Body of pancreas (tissue), 4 donors: ENCODE measurements around the gene SLC19A3. TPM values are rescaled to one million over a fixed set of nuclear protein-coding genes. Genes with fewer than 3 reads are reported as not detected.
"Not testable (repeated sequence)": the region's sequence is repeated elsewhere in the genome, so short reads cannot be mapped to it uniquely, and the experiment has no call there.

Experiments used
- ATAC-seq: fragments of 150-250 bp; one replicate; pipeline ENCODE4 v1.9.1; 2016
- DNase-seq, 4 donors: peaks; one replicate each; pipeline ENCODE4 v3.0.0-alpha.2; 2019
- H3K27ac ChIP-seq, 4 donors: fragments of 200-600 bp; sonication (generic); 1 replicate in 3 of 4; 2 replicates in 1 of 4; pipeline versions ENCODE4 v1.5.1 to v1.6.1; 2016 to 2019; ENCODE audit warnings: mild to moderate bottlenecking in 1 of 4, mixed read lengths in 1 of 4, moderate library complexity in 1 of 4
- H3K27me3 ChIP-seq, 2 donors: fragments of 200-600 bp; sonication (generic); one replicate each; pipeline ENCODE4 v1.6.0; 2016; ENCODE audit warnings: mild to moderate bottlenecking in 1 of 2
- H3K36me3 ChIP-seq, 2 donors: fragments of 200-600 bp; sonication (generic); replicated peaks in 1 of 2; 2 replicates each; pipeline ENCODE4 v1.5.1; 2016; ENCODE audit warnings: low read depth in 2 of 2; ENCODE audit not compliant: insufficient read depth in 1 of 2
- H3K4me1 ChIP-seq: fragments of 200-600 bp; sonication (generic); one replicate; pipeline ENCODE4 v1.6.0; 2016
- H3K4me3 ChIP-seq, 2 donors: fragments of 200-600 bp; sonication (generic); 1 replicate in 1 of 2; 2 replicates in 1 of 2; pipeline ENCODE4 v1.5.1; 2016 to 2019
- H3K9me3 ChIP-seq, 3 donors: fragments of 200-600 bp; sonication (generic); 1 replicate in 2 of 3; 2 replicates in 1 of 3; pipeline ENCODE4 v1.5.1; 2016
- CTCF ChIP-seq, 7 experiments: fragments of 450-650 bp in 4 of 7; fragments of 200-600 bp in 3 of 7; sonication (generic) in 3 of 7; IDR thresholded peaks; one replicate each; pipeline ENCODE4 v1.5.1; 2016 to 2019; ENCODE audit warnings: antibody characterized with exemption in 7 of 7
- POLR2A ChIP-seq, 3 donors: fragments of 450-650 bp; IDR thresholded peaks; one replicate each; pipeline ENCODE4 v1.6.1; 2016; ENCODE audit warnings: antibody characterized with exemption in 3 of 3, mild to moderate bottlenecking in 2 of 3
- WGBS, 2 donors: methylation state at CpG; one replicate each; pipeline ENCODE4 v1.1.5; 2017; 5-methylcytosine and 5-hydroxymethylcytosine counted together
- intact Hi-C: fragments of 100-400 bp; cut with DNase I; formaldehyde crosslinking; loops from one replicate; pipeline ENCODE4 v1.15.1; 2023
- total RNA-seq, 2 donors: library from RNA; depleted of rRNA; stranded (reverse); fragments of >200 nt; gene quantifications; one replicate each; pipeline ENCODE4 v1.1.0, GENCODE V29; 2016

SLC19A3 gene
- total RNA-seq, 2 donors from 2014 or later = 11.7 to 23.4 TPM

GRCh38 chr2:227684258-227684657 is 33.6 kb downstream of the SLC19A3 start:
- Histone ChIP-seq H3K9me3 (no peaks in the 10 kb centered on the region), H3K36me3 (no peaks in the 10 kb centered on the region), H3K4me1 (no peaks in the 10 kb centered on the region), H3K4me3 (no peak overlapping the region), H3K27me3 (no peaks in the 10 kb centered on the region), H3K27ac (no peak overlapping the region)
- ATAC-seq (no peak), DNase-seq (no peak)
- intact Hi-C loops = no loop called here
- TF ChIP-seq CTCF (IDR thresholded peaks at IDR 0.05) (no peak), POLR2A (IDR thresholded peaks at IDR 0.05) (no peak)
- WGBS, 2 donors = 65 to 77% methylated on average over 5 of the region's 5 CpGs

GRCh38 chr2:227677928-227678327 is 39.9 kb downstream of the SLC19A3 start:
- H3K27ac ChIP-seq = no peak overlapping the region
- TF ChIP-seq CTCF (IDR thresholded peaks at IDR 0.05) = no peak
- TF ChIP-seq POLR2A (IDR thresholded peaks at IDR 0.05) = no peak
- no peaks in the 10 kb centered on the region for H3K27me3 ChIP-seq
- no peaks in the 10 kb centered on the region for H3K9me3 ChIP-seq
- no peak overlapping the region for H3K4me3 ChIP-seq
- 60 to 68% methylated on average over 3 of the region's 3 CpGs for WGBS, 2 donors
- intact Hi-C loops = no loop called here
- no peak for ATAC-seq
- H3K36me3 ChIP-seq = no peaks in the 10 kb centered on the region
- no peak for DNase-seq
- no peaks in the 10 kb centered on the region for H3K4me1 ChIP-seq

GRCh38 chr2:227674485-227674884 is 43.3 kb downstream of the SLC19A3 start:
- H3K4me3 ChIP-seq = no peak overlapping the region
- H3K4me1 ChIP-seq = no peaks in the 10 kb centered on the region
- ATAC-seq (no peak), DNase-seq (no peak)
- TF ChIP-seq POLR2A (IDR thresholded peaks at IDR 0.05) = no peak
- no peak for TF ChIP-seq CTCF (IDR thresholded peaks at IDR 0.05)
- WGBS, 2 donors = 59 to 61% methylated on average over 5 of the region's 5 CpGs
- no peaks in the 10 kb centered on the region for H3K27me3 ChIP-seq
- intact Hi-C loops = no loop called here
- no peaks in the 10 kb centered on the region for H3K9me3 ChIP-seq
- no peaks in the 10 kb centered on the region for H3K36me3 ChIP-seq
- no peak overlapping the region for H3K27ac ChIP-seq

- H3K4me1 ChIP-seq, H3K4me3 ChIP-seq, DNase-seq, H3K9me3 ChIP-seq, H3K27me3 ChIP-seq, H3K27ac ChIP-seq, ATAC-seq, intact Hi-C loops, H3K36me3 ChIP-seq: not testable (repeated sequence)
- 64 to 70% methylated on average over 5 of the region's 5 CpGs for WGBS, 2 donors
Measured at GRCh38 chr2:227673620-227674019, 44.2 kb downstream of the SLC19A3 start.

- no peak for ATAC-seq
- no peaks in the 10 kb centered on the region for H3K4me1 ChIP-seq
Measured at GRCh38 chr2:227671170-227671905, 46.5 kb downstream of the SLC19A3 start.

GRCh38 chr2:227666631-227667170 is 51.1 kb downstream of the SLC19A3 start, which contains the start of gene SCYGR5:
Gene SCYGR5, plus strand, starts transcription at chr2:227666804. Its CDS starts 0 bp downstream, at chr2:227666804.
- not testable (repeated sequence) for H3K36me3 ChIP-seq, H3K4me1 ChIP-seq, ATAC-seq, H3K27ac ChIP-seq, H3K27me3 ChIP-seq, DNase-seq, H3K4me3 ChIP-seq, H3K9me3 ChIP-seq
- intact Hi-C loops = loop anchor here (10.0 kb wide), 1 partner anchor 88 kb away; no protein-coding TSS in a partner anchor
- WGBS, 2 donors = 77 to 79% methylated on average over 7 to 13 of the region's 13 CpGs

More at GRCh38 chr2:227671170-227671905, 46.5 kb downstream of the SLC19A3 start:
- no peak for TF ChIP-seq POLR2A (IDR thresholded peaks at IDR 0.05)
- no peak for TF ChIP-seq CTCF (IDR thresholded peaks at IDR 0.05)
- intact Hi-C loops = no loop called here
- DNase-seq = no peak
- 52 to 57% methylated on average over 3 of the region's 3 CpGs for WGBS, 2 donors
- H3K36me3 ChIP-seq = no peaks in the 10 kb centered on the region
- H3K27me3 ChIP-seq = no peaks in the 10 kb centered on the region
- H3K9me3 ChIP-seq = no peaks in the 10 kb centered on the region
- H3K4me3 ChIP-seq = no peak overlapping the region
- H3K27ac ChIP-seq = no peak overlapping the region
